Measurements from ENCODE around the gene KRT38. TPM values are rescaled to one million over a fixed set of nuclear protein-coding genes. Genes with fewer than 3 reads are reported as not detected.

The KRT38 gene
- polyA plus RNA-seq, 1 of the 3 experiments (the other 2 are of a cell fraction): not detected

DNA sequence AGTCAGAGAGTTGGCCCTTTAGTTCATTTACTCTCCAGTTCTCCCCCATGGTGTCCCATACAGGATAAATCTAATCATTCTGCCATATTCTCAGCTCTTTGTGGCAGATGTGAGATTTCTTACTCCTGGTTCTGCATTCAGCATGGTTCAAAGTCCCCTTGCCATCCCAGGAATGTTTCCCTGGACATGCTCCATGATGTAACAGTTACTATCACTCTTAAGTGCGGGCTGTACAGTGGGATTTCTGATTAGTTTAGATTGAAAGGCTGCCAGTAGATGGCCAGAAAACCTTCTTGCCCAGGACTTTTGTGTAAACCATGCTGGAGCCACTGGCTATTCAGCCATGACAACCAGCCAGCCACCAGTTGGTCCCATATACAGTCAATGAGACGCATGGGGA is 26.8 kb downstream of the KRT38 start:
- Histone ChIP-seq H3K4me1 (ENCODE audit: control insufficient read depth in 1 of 2, insufficient read depth in 2 of 2, low read depth in 1 of 2, low read length in 1 of 2) (peaks cover 0 to 25% of the 10 kb centered on the region in 2 experiments; a peak in 2 of 4 replicates), H3K79me2 (ENCODE audit: insufficient read depth) (no peaks in the 10 kb centered on the region), H4K20me1 (ENCODE audit: insufficient read depth) (no peaks in the 10 kb centered on the region), H3K36me3 (replicated peaks in 1 of 2; ENCODE audit: control insufficient read depth in 1 of 2, insufficient read depth in 2 of 2, low read length in 1 of 2) (no peaks in the 10 kb centered on the region), H2AFZ (ENCODE audit: low read depth) (no peak overlapping the region), H3K27ac (ENCODE audit: low read depth in 2 of 2, low read length in 1 of 2) (no peak overlapping the region), H3K4me3 (ENCODE audit: low read depth in 2 of 2, low read length in 1 of 2) (no peak overlapping the region), H3F3A (replicated peaks; ENCODE audit: insufficient read depth) (no peaks in the 10 kb centered on the region), H3K9me3 (no peaks in the 10 kb centered on the region), H3K9me2 (no peaks in the 10 kb centered on the region), H3K9ac (no peak overlapping the region), H3K27me3 (ENCODE audit: insufficient read depth) (no peaks in the 10 kb centered on the region), H3K4me2 (no peak overlapping the region)
- 75% methylated on average over 2 of the region's 2 CpGs for WGBS (ENCODE audit: low lambda C conversion rate)
- DNase-seq: no peak
- ChIA-PET POLR2A (no interaction called here), CTCF (no interaction called here)
- TF ChIP-seq MXI1 (IDR thresholded peaks at IDR 0.05; ENCODE audit: low read depth, low read length) (no peak), SIN3A (IDR thresholded peaks at IDR 0.05; ENCODE audit: borderline replicate concordance, low read depth, low read length) (no peak), MEF2A (IDR thresholded peaks at IDR 0.05; ENCODE audit: borderline replicate concordance, low read depth) (no peak), EP300 (IDR thresholded peaks at IDR 0.05; ENCODE audit: borderline replicate concordance in 1 of 2, low read depth in 1 of 2, low read length in 1 of 2) (no peak), FOXJ3 (CRISPR knock-in tag; IDR thresholded peaks at IDR 0.05) (no peak), FOXM1 (IDR thresholded peaks at IDR 0.05; ENCODE audit: low read depth) (no peak), RFX5 (IDR thresholded peaks at IDR 0.05; ENCODE audit: low read length) (no peak), FOSL2 (IDR thresholded peaks at IDR 0.05; ENCODE audit: borderline replicate concordance, low read depth) (no peak), TEAD4 (IDR thresholded peaks at IDR 0.05; ENCODE audit: borderline replicate concordance, insufficient read depth) (no peak)
- TF ChIP-seq, protein P1, sequence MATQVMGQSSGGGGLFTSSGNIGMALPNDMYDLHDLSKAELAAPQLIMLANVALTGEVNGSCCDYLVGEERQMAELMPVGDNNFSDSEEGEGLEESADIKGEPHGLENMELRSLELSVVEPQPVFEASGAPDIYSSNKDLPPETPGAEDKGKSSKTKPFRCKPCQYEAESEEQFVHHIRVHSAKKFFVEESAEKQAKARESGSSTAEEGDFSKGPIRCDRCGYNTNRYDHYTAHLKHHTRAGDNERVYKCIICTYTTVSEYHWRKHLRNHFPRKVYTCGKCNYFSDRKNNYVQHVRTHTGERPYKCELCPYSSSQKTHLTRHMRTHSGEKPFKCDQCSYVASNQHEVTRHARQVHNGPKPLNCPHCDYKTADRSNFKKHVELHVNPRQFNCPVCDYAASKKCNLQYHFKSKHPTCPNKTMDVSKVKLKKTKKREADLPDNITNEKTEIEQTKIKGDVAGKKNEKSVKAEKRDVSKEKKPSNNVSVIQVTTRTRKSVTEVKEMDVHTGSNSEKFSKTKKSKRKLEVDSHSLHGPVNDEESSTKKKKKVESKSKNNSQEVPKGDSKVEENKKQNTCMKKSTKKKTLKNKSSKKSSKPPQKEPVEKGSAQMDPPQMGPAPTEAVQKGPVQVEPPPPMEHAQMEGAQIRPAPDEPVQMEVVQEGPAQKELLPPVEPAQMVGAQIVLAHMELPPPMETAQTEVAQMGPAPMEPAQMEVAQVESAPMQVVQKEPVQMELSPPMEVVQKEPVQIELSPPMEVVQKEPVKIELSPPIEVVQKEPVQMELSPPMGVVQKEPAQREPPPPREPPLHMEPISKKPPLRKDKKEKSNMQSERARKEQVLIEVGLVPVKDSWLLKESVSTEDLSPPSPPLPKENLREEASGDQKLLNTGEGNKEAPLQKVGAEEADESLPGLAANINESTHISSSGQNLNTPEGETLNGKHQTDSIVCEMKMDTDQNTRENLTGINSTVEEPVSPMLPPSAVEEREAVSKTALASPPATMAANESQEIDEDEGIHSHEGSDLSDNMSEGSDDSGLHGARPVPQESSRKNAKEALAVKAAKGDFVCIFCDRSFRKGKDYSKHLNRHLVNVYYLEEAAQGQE (IDR thresholded peaks at IDR 0.05; ENCODE audit: low read depth, low read length): no peak
- TF ChIP-seq, protein P2, sequence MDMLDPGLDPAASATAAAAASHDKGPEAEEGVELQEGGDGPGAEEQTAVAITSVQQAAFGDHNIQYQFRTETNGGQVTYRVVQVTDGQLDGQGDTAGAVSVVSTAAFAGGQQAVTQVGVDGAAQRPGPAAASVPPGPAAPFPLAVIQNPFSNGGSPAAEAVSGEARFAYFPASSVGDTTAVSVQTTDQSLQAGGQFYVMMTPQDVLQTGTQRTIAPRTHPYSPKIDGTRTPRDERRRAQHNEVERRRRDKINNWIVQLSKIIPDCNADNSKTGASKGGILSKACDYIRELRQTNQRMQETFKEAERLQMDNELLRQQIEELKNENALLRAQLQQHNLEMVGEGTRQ (IDR thresholded peaks at IDR 0.05; ENCODE audit: borderline replicate concordance, low read depth, low read length): no peak
- TF ChIP-seq, protein P3, sequence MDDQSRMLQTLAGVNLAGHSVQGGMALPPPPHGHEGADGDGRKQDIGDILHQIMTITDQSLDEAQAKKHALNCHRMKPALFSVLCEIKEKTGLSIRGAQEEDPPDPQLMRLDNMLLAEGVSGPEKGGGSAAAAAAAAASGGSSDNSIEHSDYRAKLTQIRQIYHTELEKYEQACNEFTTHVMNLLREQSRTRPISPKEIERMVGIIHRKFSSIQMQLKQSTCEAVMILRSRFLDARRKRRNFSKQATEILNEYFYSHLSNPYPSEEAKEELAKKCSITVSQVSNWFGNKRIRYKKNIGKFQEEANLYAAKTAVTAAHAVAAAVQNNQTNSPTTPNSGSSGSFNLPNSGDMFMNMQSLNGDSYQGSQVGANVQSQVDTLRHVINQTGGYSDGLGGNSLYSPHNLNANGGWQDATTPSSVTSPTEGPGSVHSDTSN (IDR thresholded peaks at IDR 0.05): no peak
- TF ChIP-seq, protein P4, sequence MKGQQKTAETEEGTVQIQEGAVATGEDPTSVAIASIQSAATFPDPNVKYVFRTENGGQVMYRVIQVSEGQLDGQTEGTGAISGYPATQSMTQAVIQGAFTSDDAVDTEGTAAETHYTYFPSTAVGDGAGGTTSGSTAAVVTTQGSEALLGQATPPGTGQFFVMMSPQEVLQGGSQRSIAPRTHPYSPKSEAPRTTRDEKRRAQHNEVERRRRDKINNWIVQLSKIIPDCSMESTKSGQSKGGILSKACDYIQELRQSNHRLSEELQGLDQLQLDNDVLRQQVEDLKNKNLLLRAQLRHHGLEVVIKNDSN (IDR thresholded peaks at IDR 0.05; ENCODE audit: borderline replicate concordance, low read depth): no peak
- TF ChIP-seq, protein P5, sequence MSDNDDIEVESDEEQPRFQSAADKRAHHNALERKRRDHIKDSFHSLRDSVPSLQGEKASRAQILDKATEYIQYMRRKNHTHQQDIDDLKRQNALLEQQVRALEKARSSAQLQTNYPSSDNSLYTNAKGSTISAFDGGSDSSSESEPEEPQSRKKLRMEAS (IDR thresholded peaks at IDR 0.05; ENCODE audit: low read depth): no peak
- TF ChIP-seq, protein P6, sequence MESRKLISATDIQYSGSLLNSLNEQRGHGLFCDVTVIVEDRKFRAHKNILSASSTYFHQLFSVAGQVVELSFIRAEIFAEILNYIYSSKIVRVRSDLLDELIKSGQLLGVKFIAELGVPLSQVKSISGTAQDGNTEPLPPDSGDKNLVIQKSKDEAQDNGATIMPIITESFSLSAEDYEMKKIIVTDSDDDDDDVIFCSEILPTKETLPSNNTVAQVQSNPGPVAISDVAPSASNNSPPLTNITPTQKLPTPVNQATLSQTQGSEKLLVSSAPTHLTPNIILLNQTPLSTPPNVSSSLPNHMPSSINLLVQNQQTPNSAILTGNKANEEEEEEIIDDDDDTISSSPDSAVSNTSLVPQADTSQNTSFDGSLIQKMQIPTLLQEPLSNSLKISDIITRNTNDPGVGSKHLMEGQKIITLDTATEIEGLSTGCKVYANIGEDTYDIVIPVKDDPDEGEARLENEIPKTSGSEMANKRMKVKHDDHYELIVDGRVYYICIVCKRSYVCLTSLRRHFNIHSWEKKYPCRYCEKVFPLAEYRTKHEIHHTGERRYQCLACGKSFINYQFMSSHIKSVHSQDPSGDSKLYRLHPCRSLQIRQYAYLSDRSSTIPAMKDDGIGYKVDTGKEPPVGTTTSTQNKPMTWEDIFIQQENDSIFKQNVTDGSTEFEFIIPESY (IDR thresholded peaks at IDR 0.05; ENCODE audit: borderline replicate concordance, low read depth): no peak
